OCI-LY1 (cell line): Measurements from ENCODE around the gene SLC10A1.

Source experiments
- EZH2 ChIP-seq: fragments of 200-600 bp; sonication (generic), shearing (Covaris generic); IDR thresholded peaks from 2 replicates; pipeline ENCODE4 v1.8.0; 2017; ENCODE audit warnings: borderline replicate concordance, mixed run types, mild to moderate bottlenecking, antibody characterized with exemption, low read length, moderate library complexity, mixed read lengths
- TF ChIP-seq, protein P1 (sequence below): fragments of 200-600 bp; sonication (generic), shearing (Covaris generic); IDR thresholded peaks from 2 replicates; pipeline ENCODE4 v1.5.1; 2017; ENCODE audit warnings: mild to moderate bottlenecking, antibody characterized with exemption, low read length, moderate library complexity, mixed read lengths

DNA sequence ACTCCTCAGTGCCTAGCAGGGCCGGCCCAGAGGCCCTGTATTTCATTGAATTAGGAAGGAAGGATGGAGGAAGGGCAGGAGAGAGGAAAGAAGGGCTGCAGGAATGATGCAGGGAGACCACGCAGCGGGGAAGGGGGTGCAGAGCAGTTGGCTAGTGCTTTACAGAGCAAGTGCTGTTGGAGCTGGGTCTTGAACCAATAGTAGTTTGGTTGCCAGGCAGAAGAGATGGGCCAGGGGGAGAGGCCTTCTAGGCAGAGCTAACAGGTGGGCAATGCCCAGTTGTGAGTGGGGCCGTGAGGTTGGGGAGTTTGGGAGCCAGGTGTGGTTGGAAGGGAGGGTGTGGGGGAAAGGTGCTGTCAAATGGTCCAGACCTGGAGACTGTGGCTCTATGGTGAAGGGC lies 69.2 kb downstream of the SLC10A1 start:
- TF ChIP-seq, protein P1, sequence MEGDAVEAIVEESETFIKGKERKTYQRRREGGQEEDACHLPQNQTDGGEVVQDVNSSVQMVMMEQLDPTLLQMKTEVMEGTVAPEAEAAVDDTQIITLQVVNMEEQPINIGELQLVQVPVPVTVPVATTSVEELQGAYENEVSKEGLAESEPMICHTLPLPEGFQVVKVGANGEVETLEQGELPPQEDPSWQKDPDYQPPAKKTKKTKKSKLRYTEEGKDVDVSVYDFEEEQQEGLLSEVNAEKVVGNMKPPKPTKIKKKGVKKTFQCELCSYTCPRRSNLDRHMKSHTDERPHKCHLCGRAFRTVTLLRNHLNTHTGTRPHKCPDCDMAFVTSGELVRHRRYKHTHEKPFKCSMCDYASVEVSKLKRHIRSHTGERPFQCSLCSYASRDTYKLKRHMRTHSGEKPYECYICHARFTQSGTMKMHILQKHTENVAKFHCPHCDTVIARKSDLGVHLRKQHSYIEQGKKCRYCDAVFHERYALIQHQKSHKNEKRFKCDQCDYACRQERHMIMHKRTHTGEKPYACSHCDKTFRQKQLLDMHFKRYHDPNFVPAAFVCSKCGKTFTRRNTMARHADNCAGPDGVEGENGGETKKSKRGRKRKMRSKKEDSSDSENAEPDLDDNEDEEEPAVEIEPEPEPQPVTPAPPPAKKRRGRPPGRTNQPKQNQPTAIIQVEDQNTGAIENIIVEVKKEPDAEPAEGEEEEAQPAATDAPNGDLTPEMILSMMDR = no peak
- TF ChIP-seq EZH2 = no peak
